ENCODE results near the gene CDKAL1.
"Not testable (repeated sequence)": the region's sequence is repeated elsewhere in the genome, so short reads cannot be mapped to it uniquely, and the experiment has no call there.

Gene CDKAL1

GRCh38 chr6:20554817-20555216, 20.6 kb downstream of the CDKAL1 start:
- DNase-seq: no peak

DNA sequence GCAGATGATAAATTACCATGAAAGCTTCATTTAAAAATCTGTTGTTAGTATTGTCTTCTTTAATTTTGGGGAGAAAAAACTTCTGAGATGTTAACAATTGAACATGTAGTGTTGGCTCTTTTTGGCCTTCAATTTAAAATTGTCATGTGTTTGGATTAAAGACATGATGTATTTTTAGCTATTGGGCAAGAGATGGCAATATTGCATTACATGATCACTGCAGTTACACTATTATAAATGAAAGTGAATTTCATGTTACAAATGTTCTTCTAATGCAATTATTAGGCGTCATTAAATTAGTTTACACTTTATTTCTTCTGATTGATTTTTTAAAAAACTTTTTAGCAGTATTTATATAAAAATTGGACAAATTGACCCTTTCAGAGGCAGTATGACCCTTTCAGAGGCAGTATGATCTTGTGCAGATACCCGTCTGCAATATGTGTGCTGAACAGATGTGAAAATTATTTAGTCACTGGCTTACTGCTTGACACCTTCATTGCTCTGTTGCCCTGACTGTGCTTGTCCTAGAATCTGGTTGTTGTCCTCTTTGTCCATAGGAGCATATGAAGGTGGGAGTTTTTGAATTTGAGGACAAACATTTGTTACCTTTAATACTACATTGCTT, 25.8 kb downstream of the CDKAL1 start:
- peak; percentile 63 for DNase-seq

DNA sequence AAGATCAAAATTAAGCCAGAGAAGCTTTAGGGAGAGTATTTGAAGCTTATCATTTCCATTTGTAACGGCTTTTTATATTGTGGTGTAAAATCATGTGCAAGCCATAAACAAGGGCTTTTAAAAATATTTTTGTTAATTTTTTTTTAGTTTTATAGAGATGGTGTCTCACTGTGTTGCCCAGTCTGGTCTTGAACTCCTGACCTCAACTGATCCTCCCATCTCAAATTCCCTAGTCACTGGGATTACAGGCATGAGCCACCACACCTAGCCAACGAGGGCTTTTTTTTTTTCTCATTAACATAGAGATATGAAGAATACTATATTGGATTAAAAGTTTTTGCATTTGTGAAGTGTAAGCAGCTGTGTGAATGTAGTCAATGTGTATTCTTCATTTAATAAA, 29.1 kb downstream of the CDKAL1 start:
- DNase-seq: no peak

GRCh38 chr6:20564269-20564668, 30.0 kb downstream of the CDKAL1 start:
- DNase-seq: peak; percentile 91

DNA sequence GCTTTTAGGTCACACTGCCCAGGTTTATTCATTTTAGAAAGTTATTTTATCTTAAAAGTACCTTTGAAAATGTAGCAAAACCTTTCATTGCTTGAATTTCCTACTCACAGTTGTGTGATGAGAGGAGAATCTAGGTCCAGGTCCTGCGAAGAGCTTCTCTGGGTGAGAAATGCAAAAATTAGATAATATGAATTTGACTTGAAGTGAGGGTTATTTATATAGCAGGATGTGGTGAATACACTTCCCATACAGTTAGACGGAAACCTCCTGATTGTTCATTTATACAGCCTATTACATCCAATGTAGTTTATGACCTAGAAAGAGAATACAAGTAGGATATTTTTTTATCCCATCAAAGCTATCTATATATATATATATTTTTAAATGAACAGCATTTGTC, 30.5 kb downstream of the CDKAL1 start:
- peak; percentile 89 for DNase-seq

DNA sequence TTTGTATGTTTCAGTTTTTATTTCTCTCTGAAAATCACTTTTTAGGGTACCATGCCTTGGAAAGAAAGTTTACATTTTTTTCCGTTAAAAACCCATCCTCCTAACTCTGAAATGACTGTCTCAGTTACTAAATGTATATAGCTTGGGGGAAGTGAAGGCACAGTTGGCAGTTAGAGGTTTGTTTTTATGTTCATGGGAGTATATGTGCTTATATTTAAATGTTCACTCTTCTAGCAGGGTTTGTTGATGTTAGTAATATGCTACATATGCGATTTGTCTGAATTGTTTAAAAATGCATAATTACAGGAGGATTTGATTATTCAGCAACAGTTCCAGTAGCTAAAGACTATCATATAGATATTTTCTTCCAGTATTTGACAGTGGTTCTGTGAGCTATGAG, 31.1 kb downstream of the CDKAL1 start:
- DNase-seq: peak; percentile 44

GRCh38 chr6:20566109-20566508, 31.9 kb downstream of the CDKAL1 start:
- DNase-seq: no peak

GRCh38 chr6:20569000-20569610, 34.8 kb downstream of the CDKAL1 start:
- DNase-seq: no peak

DNA sequence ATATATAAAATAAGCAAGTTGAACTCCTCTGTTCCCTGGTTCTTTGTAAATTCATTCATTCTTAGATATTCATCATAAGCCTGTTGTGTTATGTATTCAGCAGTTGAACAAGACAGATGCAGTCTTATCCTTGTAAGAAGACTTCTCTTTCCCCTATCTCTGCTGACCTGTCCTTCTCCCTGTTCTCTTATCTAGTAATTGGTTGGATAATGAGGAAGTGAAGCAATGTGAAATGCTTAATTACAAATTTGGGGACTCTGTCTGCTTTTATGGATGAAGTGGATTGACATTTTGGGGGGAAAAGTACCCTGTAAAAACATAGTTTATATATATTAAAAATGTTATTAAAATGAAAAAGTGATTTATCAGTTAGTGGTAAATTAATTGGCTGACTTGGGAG, 37.0 kb downstream of the CDKAL1 start:
- DNase-seq: no peak

DNA sequence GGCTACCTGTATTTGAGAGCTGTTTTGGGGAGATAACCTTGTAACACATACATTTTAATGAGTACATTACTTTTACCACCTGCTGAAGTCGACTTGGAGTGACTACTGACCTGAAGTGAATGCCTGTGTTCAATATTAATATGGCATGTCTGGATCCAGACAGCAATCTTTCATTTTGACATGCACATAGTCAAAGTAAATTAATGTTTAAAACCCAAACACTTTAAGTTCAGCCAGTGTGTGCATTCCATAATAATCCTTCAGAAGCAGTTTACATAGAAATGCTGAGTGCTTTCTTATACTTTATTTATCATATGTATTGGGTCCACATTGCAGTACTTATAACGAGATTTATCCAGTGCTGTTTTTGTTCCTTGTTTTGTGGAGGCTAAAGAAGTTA, 38.0 kb downstream of the CDKAL1 start:
- DNase-seq: peak; percentile 60

DNA sequence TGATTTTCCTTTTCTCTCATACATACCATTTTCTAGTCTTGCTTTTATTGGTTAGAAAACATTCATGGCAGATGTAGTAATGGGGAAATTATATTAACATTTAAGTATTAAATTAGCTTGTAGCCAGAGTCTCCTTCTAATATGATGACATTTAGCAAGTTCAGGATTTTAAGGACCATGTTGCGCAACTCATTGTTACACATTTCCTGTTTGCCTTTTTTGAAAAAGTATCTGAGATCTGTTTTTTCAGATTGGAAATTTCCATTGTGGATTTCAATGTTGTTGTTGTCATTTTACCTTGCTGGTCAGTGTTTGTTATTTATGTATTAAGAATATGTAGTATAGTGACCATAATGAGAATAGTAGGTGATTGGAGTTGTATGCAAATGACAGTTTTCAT, 38.7 kb downstream of the CDKAL1 start:
- DNase-seq: peak; percentile 38

DNA sequence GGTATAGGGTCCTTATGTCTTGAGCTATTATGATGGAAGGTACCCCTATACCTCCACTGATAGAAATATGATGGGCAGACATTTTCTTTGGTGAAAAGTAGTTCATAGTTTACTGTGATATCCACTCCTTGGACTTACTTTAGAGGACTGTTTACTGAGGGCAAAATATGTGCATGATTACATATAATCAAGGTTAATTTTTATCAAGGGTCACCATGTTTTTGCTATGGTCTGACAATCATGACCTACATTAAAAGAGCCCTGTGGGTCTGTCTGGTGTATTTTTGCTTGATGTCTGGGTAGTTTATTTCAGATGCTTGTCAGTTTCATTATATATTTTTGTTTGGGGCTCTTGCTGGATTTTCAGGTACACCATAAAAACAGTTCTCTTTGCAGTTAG, 40.1 kb downstream of the CDKAL1 start:
- DNase-seq: peak; percentile 50

DNA sequence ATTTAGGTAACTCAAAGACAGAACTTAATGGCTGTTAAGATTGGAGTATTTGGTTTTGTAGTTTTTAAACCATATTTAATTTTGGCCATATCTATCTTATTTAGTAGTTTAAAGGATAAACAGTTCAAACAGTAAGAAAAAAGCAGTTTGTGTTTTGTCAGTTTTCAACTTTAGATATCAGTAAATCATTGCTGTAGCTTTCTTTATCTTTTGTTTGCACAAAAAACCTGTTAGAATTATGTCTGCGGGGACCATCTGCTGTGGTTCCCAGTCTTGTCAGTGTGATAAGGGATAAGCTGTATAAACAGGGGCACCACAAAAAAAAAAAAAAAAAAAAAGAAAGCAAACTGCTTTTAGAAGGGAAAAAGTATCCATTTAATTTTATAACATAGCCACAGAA, 40.9 kb downstream of the CDKAL1 start:
- peak; percentile 75 for DNase-seq

- peak; percentile 84 for DNase-seq
These were observed 41.6 kb downstream of the CDKAL1 start for GRCh38 chr6:20575704-20576451.

GRCh38 chr6:20577173-20577688, 43.0 kb downstream of the CDKAL1 start:
- DNase-seq: peak; percentile 58

DNA sequence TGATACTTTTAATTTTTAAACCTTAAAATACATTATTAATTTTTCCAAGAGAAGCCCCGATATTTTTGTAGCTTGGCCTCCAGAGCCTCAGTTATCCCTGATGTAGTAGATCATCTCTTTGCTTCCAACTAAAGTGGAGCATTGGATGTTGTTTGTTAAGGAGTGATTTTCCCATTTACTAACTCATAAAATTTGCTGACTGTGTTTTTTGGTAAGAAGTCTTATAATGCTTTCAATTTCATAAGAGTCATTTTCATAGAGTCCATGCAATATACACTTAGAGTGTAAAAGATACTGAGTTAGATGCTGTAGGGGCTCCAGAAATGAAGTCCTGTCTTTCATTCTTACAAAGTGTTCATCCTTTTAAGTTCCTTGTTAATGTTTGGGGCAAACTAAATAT, 46.8 kb downstream of the CDKAL1 start:
- no peak for DNase-seq

- DNase-seq: peak; percentile 90
These were observed 48.6 kb downstream of the CDKAL1 start for GRCh38 chr6:20582586-20583443.

DNA sequence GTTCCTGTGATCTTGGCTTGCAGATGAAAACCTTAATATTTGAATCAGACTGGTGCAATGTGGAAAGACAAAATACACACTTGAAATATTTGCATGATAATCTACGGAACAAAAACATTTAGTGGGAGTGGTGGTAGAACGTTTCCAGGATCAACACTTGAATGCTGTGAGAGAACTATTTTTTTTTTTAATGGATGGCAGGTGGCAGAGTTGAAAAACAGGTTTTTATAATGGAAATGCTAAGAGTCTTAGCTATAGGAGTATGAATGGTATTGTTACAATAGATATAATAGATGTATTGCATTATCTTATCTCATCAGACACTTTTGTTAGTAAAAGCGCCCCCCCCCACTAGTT, 49.2 kb downstream of the CDKAL1 start:
- peak; percentile 99 for DNase-seq

DNA sequence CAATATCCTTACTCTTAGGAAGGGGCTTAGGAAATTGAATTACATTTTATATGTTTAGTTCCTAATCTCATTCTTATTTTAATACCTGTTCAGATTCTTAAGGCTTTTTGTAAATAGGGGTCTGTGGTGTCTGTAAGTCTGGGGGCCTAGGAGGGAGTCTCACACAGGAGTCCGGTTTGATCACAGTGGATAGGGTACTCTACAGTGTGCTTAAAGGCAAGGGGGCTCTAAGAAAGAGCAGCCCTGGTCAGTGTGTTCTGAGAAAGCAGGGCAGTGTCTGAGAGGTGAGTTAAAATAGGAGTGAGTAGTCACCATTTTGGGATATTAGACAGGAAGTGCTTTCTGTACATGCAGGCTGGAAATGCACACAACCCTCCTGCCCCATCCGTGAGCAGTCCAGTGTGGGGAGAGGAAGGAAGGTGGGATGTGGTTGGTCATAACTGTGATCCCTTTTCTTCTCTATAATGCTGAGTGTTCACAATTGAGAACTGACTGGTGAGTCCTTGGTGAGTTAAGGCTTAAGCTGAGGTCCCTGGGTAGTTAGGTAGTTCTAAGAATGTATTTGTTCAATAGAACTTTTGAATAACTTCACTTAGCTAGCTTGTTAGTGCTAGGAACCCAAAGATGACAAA, 50.0 kb downstream of the CDKAL1 start:
- DNase-seq: peak; percentile 69

- no peak for DNase-seq
These were observed 55.0 kb downstream of the CDKAL1 start for GRCh38 chr6:20589266-20589665.

DNA sequence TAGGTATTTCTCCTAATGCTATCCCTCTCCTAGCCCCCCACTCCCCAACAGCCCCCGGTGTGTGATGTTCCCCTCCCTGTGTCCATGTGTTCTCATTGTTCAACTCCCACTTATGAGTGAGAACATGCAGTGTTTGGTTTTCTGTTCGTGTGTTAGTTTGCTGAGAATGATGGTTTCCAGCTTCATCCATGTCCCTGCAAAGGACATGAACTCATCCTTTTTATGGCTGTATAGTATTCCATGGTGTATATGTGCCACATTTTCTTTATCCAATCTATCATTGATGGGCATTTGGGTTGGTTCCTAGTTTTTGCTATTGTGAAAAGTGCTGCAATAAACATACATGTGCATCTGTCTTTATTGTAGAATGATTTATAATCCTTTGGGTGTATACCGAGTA, 56.2 kb downstream of the CDKAL1 start:
- not testable (repeated sequence) for DNase-seq

GRCh38 chr6:20594299-20594853, 60.1 kb downstream of the CDKAL1 start:
- DNase-seq: not testable (repeated sequence)
